NB4 (cell line): ENCODE measurements around the gene MYO1D.

Source experiments
- DNase-seq: peaks from one replicate; pipeline ENCODE4 v3.0.0; 2010; ENCODE audit warnings: low read depth
- H3K4me3 ChIP-seq: one replicate; pipeline ENCODE4 v1.5.1; 2011; ENCODE audit warnings: mild to moderate bottlenecking, low read depth, low read length, moderate library complexity
- CTCF ChIP-seq: IDR thresholded peaks from one replicate; pipeline ENCODE4 v1.5.1; 2012; ENCODE audit warnings: low read depth, low read length
- MAX ChIP-seq: IDR thresholded peaks from 2 replicates; pipeline ENCODE4 v1.6.1; 2011; ENCODE audit warnings: low read depth, low read length
- MYC ChIP-seq: IDR thresholded peaks from 2 replicates; pipeline ENCODE4 v1.6.1; 2011; ENCODE audit warnings: low read depth, low read length
- POLR2A ChIP-seq: IDR thresholded peaks from 2 replicates; pipeline ENCODE4 v1.6.1; 2011; ENCODE audit warnings: mild to moderate bottlenecking; ENCODE audit not compliant: insufficient read length; ENCODE audit errors: extremely low read depth

Gene MYO1D

DNA sequence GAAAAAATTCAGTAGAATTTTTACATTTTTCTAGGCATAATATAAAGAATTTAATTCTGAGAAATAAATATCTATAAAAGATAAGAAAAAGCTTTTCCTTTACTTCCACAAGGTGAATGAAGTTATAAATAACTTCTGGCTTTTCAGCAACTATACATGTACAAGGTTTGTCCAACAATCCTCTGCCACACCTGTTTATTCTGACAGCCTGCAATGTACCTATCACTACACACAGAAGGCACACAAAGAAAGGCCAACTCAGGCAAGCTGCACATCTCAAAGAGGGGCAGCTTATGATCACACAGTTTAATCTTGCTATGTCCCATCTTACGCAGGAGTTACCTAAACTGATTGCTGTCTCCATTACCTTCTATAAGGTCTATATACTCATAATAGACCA, 120.2 kb downstream of the MYO1D start:
- DNase-seq = no peak
- TF ChIP-seq MYC (no peak), POLR2A (no peak), MAX (no peak), CTCF (no peak)

DNA sequence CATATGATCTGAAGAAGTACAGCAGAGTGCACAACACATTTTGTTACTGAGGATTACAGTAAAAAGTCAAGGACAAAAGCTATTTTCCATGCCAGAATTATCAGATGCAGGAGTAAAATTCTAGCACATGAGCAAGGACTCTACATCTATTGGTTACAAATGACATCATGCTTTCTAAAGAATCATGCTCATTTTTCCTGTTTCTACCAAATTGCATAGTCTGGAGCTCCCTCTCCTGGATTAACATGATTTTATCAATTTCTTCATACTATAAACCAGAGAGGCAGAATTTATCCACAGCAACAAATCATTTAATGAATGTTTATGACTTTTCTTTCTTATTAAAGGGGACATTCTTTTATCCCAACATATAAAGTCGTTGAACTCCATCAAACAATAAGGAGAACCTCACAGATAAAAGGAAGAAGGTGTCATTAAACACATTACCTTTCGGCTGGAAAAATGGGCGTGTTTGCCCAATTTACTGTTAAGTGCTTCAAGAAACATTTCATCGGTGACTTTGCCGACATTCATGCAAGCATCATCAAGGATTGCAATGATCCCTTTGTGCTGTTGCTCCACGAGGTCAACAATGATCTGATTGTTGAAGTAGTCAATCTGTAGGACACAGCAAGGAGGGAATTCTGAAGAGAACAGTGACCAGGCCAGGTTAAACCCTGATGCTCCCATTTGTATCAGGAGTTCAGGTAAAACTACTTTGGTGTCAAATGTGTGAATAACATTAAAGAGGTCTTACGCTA, 121.7 kb downstream of the MYO1D start:
- peak; percentile 64 for DNase-seq
- no peak for TF ChIP-seq CTCF
- no peak for TF ChIP-seq POLR2A
- TF ChIP-seq MAX = no peak
- TF ChIP-seq MYC = no peak
- no peak overlapping the region for H3K4me3 ChIP-seq

More for the DNA sequence above, 120.2 kb downstream of the MYO1D start:
- H3K4me3 ChIP-seq = no peak overlapping the region

- no peak for DNase-seq
- H3K4me3 ChIP-seq = no peak overlapping the region
- TF ChIP-seq POLR2A (no peak), CTCF (no peak), MYC (no peak), MAX (no peak)
Observed at GRCh38 chr17:32752934-32753333, 124.0 kb downstream of the MYO1D start.

DNA sequence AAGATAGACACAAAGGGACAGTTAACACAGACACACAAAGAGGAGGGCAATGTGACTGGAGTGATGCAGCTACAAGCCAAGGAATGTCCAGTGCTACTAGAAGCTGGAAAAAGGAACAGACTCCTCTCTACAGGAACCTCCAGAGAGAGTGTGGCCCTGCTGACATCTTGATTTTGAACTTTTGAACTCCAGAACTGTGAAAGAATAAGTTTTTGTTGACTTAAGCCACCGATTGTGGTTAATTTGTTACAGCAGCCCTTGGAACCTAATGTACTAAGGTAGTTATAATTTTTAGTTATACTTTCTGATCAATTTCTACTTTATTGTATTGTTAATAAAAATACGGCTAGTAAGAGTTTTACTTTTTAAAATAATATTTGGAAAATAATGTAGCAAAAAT, 129.1 kb downstream of the MYO1D start:
- H3K4me3 ChIP-seq = no peak overlapping the region
- TF ChIP-seq MAX (no peak), MYC (no peak), POLR2A (no peak), CTCF (no peak)
- no peak for DNase-seq

DNA sequence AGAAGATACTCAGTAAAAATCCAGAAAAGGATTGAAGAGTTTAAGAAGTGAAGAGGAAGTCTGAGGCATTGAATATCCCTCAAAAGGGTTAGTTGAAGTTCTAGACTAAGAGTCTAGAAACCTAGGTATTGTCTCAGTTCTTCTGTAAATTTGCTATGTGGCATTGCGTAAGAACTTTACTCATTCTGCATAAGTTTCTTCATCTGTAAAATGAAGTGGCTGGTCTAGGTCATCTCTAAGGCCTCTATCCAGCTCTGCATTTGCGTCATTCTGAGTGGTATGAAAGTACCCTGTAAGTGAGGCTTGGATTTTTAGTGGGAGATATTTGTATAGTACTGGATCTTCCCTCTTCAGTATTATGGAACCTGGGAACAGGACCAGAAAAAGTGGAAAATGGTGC, 130.2 kb downstream of the MYO1D start:
- no peak for TF ChIP-seq MAX
- no peak for TF ChIP-seq MYC
- no peak for TF ChIP-seq POLR2A
- TF ChIP-seq CTCF = no peak
- DNase-seq = peak; percentile 44
- no peak overlapping the region for H3K4me3 ChIP-seq

DNA sequence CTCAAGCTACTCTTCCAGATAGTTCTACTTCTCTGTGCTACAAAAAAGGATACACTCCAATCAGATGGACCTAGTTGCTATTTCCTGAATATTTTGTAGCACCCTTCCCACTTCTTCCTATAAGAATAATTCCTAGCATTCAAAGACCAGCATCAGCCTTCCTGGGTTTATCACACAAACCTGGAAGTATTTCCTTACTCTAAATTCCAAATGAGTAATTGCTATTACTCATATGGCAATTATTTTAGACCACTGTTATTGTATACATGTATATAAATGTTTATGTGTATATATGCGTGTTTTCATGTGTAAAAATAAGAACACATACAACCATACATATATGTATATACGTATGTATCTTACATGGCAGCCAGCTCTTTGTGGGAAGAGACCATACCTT, 130.6 kb downstream of the MYO1D start:
- no peak for TF ChIP-seq MAX
- TF ChIP-seq MYC = no peak
- TF ChIP-seq CTCF = no peak
- no peak for TF ChIP-seq POLR2A
- no peak overlapping the region for H3K4me3 ChIP-seq
- DNase-seq = no peak
